Motor neuron (in vitro differentiated cells): ENCODE results near the gene KLKB1. TPM values are rescaled to one million over a fixed set of nuclear protein-coding genes. Genes with fewer than 3 reads are reported as not detected.
A peak's percentile ranks its signal among the peaks of the same experiment; 100 is the strongest.
"Not testable (repeated sequence)": the region's sequence is repeated elsewhere in the genome, so short reads cannot be mapped to it uniquely, and the experiment has no call there.

ENCODE experiments used
- ATAC-seq, 8 experiments: fragments of 200-7000 bp; cut with Tn5 transposase; replicated peaks in 6 of 8; 2 replicates each; pipeline ENCODE4 v1.8.0; 2021; ENCODE audit warnings: mild to moderate bottlenecking in 8 of 8, moderate library complexity in 8 of 8
- H3K27ac ChIP-seq, 2 donors: fragments of 250-450 bp; sonication (Bioruptor Pico); 2 replicates each; pipeline ENCODE4 v1.9.0; 2021; ENCODE audit warnings: antibody characterized with exemption in 2 of 2, mild to moderate bottlenecking in 2 of 2, moderate library complexity in 1 of 2
- H3K4me1 ChIP-seq, 2 donors: fragments of 250-450 bp; sonication (Bioruptor Pico); replicated peaks in 1 of 2; 2 replicates each; pipeline ENCODE4 v1.6.1; 2021; ENCODE audit warnings: antibody characterized with exemption in 2 of 2, mild to moderate bottlenecking in 2 of 2, moderate library complexity in 1 of 2
- H3K4me3 ChIP-seq, 5 donors: fragments of 250-450 bp; sonication (Bioruptor Pico); 2 replicates each; pipeline ENCODE4 v1.9.0; 2021; ENCODE audit warnings: antibody characterized with exemption in 5 of 5, mild to moderate bottlenecking in 5 of 5, moderate library complexity in 4 of 5
- WGBS, 10 experiments: fragments of 450-650 bp; shearing (Covaris generic); methylation state at CpG; one replicate each; pipeline ENCODE4 v1.0.0; 2022; 5-methylcytosine and 5-hydroxymethylcytosine counted together
- in situ Hi-C, 9 experiments: fragments of 400-800 bp; cut with MboI; loops; one replicate each; pipeline ENCODE4 v1.15.0; 2021; ENCODE audit warnings: low sequenced_read_pairs in 9 of 9, low pct_unique_long_range_greater_than_20kb in 2 of 9; ENCODE audit not compliant: unreplicated experiment in 9 of 9
- total RNA-seq, 8 experiments: library from RNA; unstranded; fragments of 300-600 nt; gene quantifications; 2 replicates each; pipeline versions ENCODE4 v1.2.3 to v1.2.4, GENCODE V29; 2022

KLKB1 gene
- total RNA-seq, 8 experiments from 2014 or later: 0.07 to 0.90 (median 0.24) TPM; not detected in 1

DNA sequence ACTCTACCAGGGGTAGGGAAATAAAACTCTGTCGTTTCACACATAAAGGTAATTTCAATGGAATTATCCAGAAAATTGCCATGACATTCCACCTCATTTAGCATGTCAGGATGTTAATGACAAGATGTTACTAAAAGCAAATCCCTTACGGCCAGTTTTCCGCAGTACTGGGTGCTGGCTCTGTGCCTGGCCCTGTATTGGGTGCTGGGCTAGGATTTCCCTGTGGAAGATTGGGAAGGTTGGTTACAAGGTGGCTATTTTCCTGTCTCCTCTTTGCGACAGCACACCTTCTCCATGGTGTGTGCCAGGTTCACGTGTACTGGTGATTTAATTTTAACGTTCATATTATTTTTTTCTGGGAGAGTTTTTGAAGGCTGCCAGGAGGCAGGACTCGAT lies 13.1 kb downstream of the KLKB1 start:
- no peak overlapping the region for H3K4me3 ChIP-seq

DNA sequence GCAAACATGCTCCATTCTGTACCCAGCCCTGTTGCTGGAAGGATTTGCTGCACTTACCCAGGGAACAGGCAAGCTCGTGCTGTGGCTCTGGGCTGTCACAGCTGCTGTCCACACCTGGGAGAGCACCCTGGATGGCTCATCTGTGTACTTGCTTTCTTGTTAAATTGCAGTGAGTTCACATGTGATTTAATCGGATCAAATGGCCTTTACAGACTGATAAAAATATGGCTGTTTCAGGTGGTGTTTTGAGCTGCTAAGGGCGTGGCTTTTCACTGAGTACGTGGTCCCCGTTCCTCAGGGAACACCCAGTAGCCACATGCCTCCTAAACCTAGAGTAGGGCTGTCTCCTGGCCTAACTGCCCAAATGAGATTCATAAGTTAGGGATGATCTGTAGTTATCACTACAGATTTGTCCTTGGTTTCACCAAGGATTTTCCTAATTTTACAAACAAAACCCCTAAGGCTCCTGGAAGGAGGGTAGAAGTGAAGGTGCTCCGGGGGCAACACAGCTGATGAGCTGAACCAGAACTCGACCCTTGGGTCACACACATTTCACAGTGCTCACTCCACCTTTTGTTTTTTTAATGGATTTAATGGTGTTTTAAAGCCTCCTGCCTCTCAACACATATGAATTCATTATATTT lies 13.7 kb downstream of the KLKB1 start:
- in situ Hi-C loops: no loop called here
- H3K4me1 ChIP-seq: no peaks in the 10 kb centered on the region
- WGBS, 10 experiments: 4 to 92% (median 70%) methylated on average over 2 to 6 of the region's 7 CpGs; no CpG with 5 or more reads in 3 of the 10 experiments
- no peak for ATAC-seq
- no peak overlapping the region for H3K27ac ChIP-seq
- no peak overlapping the region for H3K4me3 ChIP-seq

More for the DNA sequence above, 13.1 kb downstream of the KLKB1 start:
- no peaks in the 10 kb centered on the region for H3K4me1 ChIP-seq
- 44 to 100% (median 70%) methylated on average over 1 to 7 of the region's 7 CpGs; no CpG with 5 or more reads in 2 of the 10 experiments for WGBS, 10 experiments
- no peak overlapping the region for H3K27ac ChIP-seq
- in situ Hi-C loops: no loop called here
- ATAC-seq: no peak

DNA sequence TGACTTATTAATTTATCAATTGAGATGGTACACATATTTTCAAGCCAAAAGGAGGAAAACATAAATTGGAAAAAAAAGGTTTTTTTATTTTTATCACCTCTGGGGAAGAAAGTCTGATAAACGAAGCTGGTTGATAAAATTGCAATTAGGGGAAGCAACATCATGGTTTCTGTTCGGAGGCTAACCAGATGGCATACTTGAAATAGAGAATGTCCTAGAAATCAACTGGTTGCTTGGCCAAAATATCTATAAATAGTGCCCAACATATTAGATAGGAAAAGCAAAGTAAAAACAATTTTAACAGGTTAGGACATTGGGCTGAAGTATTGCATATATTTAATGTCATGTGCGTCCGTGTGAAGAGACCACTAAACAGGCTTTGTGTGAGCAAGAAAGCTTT lies 14.3 kb downstream of the KLKB1 start:
- no peak overlapping the region for H3K4me3 ChIP-seq
- 6 to 100% (median 75%) methylated on average over 1 to 4 of the region's 4 CpGs for WGBS, 10 experiments
- no peak overlapping the region for H3K27ac ChIP-seq
- in situ Hi-C loops: no loop called here
- H3K4me1 ChIP-seq: no peaks in the 10 kb centered on the region
- ATAC-seq: no peak

DNA sequence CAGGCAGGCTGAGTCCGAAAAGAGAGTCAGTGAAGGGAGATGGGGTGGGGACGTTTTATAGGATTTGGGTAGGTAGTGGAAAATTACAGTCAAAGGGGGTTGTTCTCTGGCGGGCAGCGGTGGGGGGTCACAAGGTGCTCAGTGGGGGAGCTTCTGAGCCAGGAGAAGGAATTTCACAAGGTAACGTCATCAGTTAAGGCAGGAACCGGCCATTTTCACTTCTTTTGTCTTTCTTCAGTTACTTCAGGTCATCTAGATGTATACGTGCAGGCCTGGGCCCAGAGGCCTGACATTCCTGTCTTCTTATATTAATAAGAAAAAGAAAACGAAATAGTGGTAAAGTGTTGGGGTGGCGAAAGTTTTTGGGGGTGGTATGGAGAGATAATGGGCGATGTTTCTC lies 14.7 kb downstream of the KLKB1 start:
- H3K4me1 ChIP-seq, ATAC-seq, in situ Hi-C loops, H3K4me3 ChIP-seq, H3K27ac ChIP-seq: not testable (repeated sequence)
- WGBS, 10 experiments: 14 to 93% (median 65%) methylated on average over 1 to 6 of the region's 10 CpGs; no CpG with 5 or more reads in 5 of the 10 experiments

DNA sequence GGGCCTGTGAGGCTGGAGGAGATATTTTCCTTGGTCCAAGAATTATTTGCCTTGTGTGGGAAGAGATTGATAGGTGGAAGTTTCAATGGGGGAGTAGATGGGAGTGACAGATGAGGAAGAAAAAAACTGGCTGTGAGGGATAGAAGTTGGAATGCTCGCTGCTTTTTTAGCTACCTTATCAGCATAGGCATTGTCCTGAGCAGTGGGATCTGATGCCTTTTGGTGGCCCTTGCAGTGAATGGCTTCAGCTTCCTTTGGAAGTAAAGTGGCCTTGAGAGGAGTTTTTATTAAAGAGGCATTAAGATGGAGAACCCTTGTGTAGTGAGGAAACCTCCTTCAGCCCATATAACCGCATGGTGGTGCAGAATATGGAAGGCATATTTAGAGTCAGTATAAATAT lies 16.0 kb downstream of the KLKB1 start:
- 18 to 100% (median 44%) methylated on average over 1 to 2 of the region's 2 CpGs; no CpG with 5 or more reads in 4 of the 10 experiments for WGBS, 10 experiments
- ATAC-seq: no peak
- H3K4me1 ChIP-seq: no peaks in the 10 kb centered on the region
- no peak overlapping the region for H3K4me3 ChIP-seq
- no peak overlapping the region for H3K27ac ChIP-seq
- in situ Hi-C loops: no loop called here

DNA sequence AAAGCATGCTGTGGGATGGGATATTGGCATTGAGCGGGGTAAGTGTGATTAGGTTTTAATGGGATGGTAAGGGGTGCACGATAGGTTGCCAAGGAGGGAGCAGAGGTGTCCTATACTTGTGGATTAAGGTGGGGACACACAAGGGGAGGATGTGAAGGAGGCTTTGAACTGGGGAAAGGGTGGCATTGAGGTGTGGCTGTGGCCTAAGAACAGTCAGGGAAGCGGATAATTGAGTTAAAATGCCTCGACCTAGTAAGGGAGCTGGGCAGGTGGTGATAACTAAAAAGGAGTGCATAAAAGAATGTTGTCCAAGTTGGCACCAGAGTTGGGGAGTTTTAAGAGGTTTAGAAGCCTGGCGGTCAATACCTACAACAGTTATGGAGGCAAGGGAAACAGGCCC lies 17.5 kb downstream of the KLKB1 start:
- no peaks in the 10 kb centered on the region for H3K4me1 ChIP-seq
- no peak for ATAC-seq
- in situ Hi-C loops: no loop called here
- no peak overlapping the region for H3K4me3 ChIP-seq
- 60 to 88% (median 80%) methylated on average over 1 to 3 of the region's 5 CpGs; no CpG with 5 or more reads in 4 of the 10 experiments for WGBS, 10 experiments
- H3K27ac ChIP-seq: no peak overlapping the region

DNA sequence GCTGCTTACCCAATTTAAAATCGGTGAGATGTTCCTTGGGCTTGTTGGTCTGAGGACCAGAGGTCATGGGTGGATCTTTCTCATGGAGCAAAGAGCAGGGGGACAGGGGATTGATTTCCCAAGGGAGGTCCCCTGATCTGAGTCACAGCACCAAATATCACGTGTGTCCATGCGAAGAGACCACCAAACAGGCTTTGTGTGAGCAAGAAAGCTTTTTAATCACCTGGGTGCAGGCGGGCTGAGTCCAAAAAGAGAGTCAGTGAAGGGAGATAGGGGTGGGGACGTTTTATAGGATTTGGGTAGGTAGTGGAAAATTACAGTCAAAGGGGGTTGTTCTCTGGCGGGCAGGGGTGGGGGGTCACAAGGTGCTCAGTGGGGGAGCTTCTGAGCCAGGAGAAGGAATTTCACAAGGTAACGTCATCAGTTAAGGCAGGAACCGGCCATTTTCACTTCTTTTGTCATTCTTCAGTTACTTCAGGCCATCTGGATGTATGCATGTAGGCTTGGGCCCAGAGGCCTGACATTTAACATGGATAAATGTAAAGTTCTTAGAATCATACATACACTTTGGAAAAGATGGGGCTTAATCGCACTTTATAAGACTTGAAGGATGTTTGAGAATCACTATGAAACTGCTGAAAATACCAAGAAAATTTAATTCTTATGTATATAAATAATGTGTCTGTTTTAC lies 19.9 kb downstream of the KLKB1 start:
- ATAC-seq, in situ Hi-C loops, H3K27ac ChIP-seq, H3K4me3 ChIP-seq, H3K4me1 ChIP-seq: not testable (repeated sequence)
- 20 to 100% (median 68%) methylated on average over 1 to 7 of the region's 9 CpGs; no CpG with 5 or more reads in 1 of the 10 experiments for WGBS, 10 experiments

DNA sequence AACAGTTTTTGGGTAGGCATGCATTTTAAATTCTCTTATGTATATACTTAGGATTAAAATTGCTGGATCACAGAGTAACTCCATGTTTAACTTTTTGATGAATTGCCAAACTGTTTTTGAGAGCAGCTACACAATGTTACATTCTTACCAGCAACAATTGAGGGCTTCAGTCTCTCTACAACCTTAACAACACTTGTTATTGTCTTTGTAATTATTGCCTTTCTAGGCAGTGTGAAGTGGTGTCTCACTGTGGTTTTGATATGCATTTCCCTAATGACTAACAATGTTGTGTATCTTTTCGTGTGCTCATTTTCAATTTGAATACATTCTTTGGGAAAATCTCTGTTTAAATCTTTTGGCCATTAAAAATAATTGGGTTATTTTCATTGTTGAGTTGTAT lies 21.3 kb downstream of the KLKB1 start:
- in situ Hi-C loops: no loop called here
- Histone ChIP-seq H3K4me1 (peaks cover 0 to 6% of the 10 kb centered on the region in 2 donors), H3K27ac (no peak overlapping the region), H3K4me3 (no peak overlapping the region)
- WGBS, 10 experiments: 0 to 56% (median 21%) methylated on average over 1 of the region's 1 CpG; no CpG with 5 or more reads in 1 of the 10 experiments
- peak in 1 of 8 experiments; percentile 61 for ATAC-seq

DNA sequence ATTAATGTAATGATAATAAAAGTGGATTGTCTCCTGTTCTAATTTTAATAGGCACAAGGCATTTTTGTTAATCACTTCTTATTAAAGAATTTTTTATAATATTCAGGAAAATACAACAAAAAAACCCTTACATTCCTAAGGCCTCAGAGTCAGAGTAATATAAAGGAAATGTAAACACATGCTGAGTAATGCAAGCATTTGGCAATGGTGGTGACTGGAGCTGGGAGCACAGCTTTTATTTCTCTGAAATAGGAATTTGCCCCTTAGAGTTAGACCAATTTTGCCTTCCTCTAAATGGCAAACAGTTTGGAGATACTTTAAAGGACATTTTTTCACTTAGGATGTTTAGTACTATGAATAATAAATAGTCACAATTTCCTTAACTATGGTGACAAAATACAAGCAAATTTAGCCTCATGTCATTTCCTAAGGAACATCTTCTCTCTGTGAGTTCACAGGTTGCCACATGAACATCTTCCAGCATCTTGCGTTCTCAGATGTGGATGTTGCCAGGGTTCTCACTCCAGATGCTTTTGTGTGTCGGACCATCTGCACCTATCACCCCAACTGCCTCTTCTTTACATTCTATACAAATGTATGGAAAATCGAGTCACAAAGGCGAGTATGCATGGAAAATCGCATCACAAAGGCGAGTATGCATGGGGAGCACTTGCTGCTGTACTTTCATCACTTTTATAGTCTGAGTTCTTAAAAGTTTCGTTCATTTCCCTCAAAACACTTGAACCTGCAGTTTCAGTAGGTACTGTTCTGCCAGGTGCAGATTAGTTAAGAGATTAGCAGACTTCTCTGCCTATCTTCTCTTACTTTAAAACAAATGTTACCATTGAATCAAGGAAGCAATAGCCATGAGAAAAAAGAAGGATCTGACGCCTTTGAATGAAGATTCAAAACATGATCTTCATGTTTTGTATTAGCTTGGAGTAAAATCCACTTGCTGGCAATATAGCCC lies 22.8 kb downstream of the KLKB1 start:
- WGBS, 10 experiments: 11 to 33% (median 20%) methylated on average over 3 to 8 of the region's 8 CpGs; no CpG with 5 or more reads in 1 of the 10 experiments
- in situ Hi-C loops: no loop called here
- ATAC-seq: peak in 1 of 8 experiments; percentile 65
- H3K27ac ChIP-seq: no peak overlapping the region
- H3K4me1 ChIP-seq: peaks cover 0 to 6% of the 10 kb centered on the region in 2 donors
- no peak overlapping the region for H3K4me3 ChIP-seq

DNA sequence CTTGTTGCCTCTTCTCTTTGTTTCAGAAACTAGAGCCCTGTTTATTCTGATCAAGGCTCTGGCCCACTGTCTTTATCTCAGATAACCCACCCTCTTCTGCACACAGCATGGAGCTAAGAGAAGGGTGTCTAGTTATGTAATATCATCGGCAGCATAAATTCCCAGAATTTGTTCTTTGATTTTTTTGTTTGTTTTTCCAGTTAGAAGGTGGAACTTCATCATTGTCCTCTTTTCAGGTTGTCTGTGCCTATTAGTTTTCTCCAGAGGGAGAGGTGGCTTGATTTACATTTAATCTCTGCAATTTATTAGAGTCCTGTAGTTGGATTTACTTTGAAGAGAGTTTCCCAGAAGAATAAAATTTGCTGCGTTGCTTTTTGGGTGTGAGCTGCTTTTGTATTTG lies 23.5 kb downstream of the KLKB1 start:
- Histone ChIP-seq H3K4me3 (no peak overlapping the region), H3K4me1 (peaks cover 0 to 6% of the 10 kb centered on the region in 2 donors), H3K27ac (no peak overlapping the region)
- 0 to 75% (median 25%) methylated on average over 1 to 2 of the region's 2 CpGs for WGBS, 10 experiments
- peak in 1 of 8 experiments; percentile 69 for ATAC-seq
- in situ Hi-C loops: no loop called here

DNA sequence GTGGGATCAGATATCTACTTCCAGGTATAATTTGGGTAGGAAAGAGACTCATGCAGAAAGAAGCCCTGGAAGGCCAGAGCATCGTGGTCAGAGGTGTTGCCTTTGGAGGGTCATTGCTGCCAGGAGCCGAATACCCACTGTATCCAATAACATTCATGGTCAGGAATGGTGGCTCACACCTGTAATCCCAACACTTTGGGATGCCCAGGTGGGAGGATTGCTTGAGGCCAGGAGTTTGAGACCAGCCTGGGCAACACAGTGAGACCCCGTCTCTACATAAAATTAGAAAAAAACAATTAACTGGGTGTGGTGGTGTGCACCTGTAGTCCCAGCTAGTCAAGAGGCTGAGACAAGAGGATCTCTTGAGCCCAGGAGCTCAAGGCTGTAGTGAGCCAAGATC lies 27.8 kb downstream of the KLKB1 start:
- Histone ChIP-seq H3K27ac (no peak overlapping the region), H3K4me1 (peaks cover 0 to 6% of the 10 kb centered on the region in 2 donors), H3K4me3 (no peak overlapping the region)
- ATAC-seq: no peak
- in situ Hi-C loops: no loop called here
- WGBS, 10 experiments: 43 to 100% (median 89%) methylated on average over 1 to 3 of the region's 3 CpGs; no CpG with 5 or more reads in 5 of the 10 experiments

DNA sequence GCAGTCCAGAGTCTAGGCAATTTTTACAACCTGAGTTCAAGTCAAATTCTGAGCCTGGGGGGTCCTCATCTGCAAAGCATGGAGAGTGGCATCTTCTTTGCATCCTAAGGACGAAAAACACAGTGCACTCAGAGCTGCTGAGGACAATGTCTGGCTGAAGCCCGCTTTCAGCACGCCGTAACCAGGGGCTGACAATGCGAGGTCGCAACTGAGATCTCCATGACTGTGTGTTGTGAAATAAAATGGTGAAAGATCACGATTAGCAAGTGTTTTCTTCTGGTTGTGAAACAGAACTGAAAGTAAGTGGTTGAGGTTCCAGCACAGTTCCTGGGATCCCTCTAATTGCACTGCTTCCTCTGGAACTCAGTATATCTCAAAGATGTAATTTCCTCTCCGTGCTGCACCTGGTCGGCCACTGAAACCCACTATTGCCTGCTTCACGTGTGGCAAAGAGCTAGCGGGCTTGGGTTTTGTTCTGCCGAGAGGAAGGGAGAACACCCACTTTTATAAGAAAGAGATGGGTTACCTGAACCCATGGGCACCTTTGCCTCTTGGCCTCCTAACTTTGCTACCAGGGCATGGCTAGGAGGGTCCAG lies 31.0 kb downstream of the KLKB1 start:
- H3K4me3 ChIP-seq: no peak overlapping the region
- WGBS, 10 experiments: 10 to 100% (median 89%) methylated on average over 1 to 11 of the region's 12 CpGs; no CpG with 5 or more reads in 1 of the 10 experiments
- no peaks in the 10 kb centered on the region for H3K4me1 ChIP-seq
- in situ Hi-C loops: no loop called here
- no peak for ATAC-seq
- no peak overlapping the region for H3K27ac ChIP-seq
